GM23248 (cell line): Measurements from ENCODE around the gene CLDN8. TPM values are rescaled to one million over a fixed set of nuclear protein-coding genes. Genes with fewer than 3 reads are reported as not detected.
A peak's percentile ranks its signal among the peaks of the same experiment; 100 is the strongest.

ENCODE experiments used
- DNase-seq: peaks from one replicate; pipeline ENCODE4 v3.0.0-alpha.2; 2015
- H2AFZ ChIP-seq: fragments of 200-600 bp; sonication (generic); 2 replicates; pipeline ENCODE4 v1.6.1; 2016; ENCODE audit warnings: antibody characterized with exemption
- H3F3A ChIP-seq: fragments of 200-600 bp; sonication (generic); 2 replicates; pipeline ENCODE4 v1.6.1; 2016; ENCODE audit warnings: mild to moderate bottlenecking, antibody characterized with exemption, mixed run types; ENCODE audit not compliant: insufficient read depth
- H3K27ac ChIP-seq: fragments of 200-600 bp; sonication (generic); 2 replicates; pipeline ENCODE4 v1.5.1; 2016; ENCODE audit warnings: mild to moderate bottlenecking
- H3K27me3 ChIP-seq: fragments of 200-600 bp; sonication (generic); replicated peaks from 2 replicates; pipeline ENCODE4 v1.6.1; 2016; ENCODE audit warnings: mild to moderate bottlenecking; ENCODE audit not compliant: insufficient read depth
- H3K36me3 ChIP-seq: fragments of 200-600 bp; sonication (generic); 2 replicates; pipeline ENCODE4 v1.6.1; 2016; ENCODE audit warnings: low read depth, mild to moderate bottlenecking
- H3K4me1 ChIP-seq: fragments of 200-600 bp; sonication (generic); 2 replicates; pipeline ENCODE4 v1.6.1; 2016; ENCODE audit warnings: mild to moderate bottlenecking; ENCODE audit not compliant: insufficient read depth
- H3K4me2 ChIP-seq: fragments of 200-600 bp; sonication (generic); one replicate; pipeline ENCODE4 v1.6.1; 2016; ENCODE audit warnings: mild to moderate bottlenecking; ENCODE audit not compliant: unreplicated experiment
- H3K4me3 ChIP-seq: fragments of 200-600 bp; sonication (generic); 2 replicates; pipeline ENCODE4 v1.5.1; 2016; ENCODE audit warnings: mild to moderate bottlenecking
- H3K79me2 ChIP-seq: fragments of 200-600 bp; sonication (generic); 2 replicates; pipeline ENCODE4 v1.6.1; 2016; ENCODE audit warnings: mild to moderate bottlenecking; ENCODE audit not compliant: insufficient read depth
- H3K9ac ChIP-seq: fragments of 200-600 bp; sonication (generic); 2 replicates; pipeline ENCODE4 v1.6.1; 2016; ENCODE audit warnings: mild to moderate bottlenecking
- H3K9me2 ChIP-seq: fragments of 200-600 bp; sonication (generic); 2 replicates; pipeline ENCODE4 v1.6.1; 2016; ENCODE audit warnings: mixed run types, mild to moderate bottlenecking, moderate library complexity; ENCODE audit not compliant: insufficient read depth
- H3K9me3 ChIP-seq: fragments of 200-600 bp; sonication (generic); one replicate; pipeline ENCODE4 v1.6.1; 2017; ENCODE audit warnings: low read depth
- H4K20me1 ChIP-seq: fragments of 200-600 bp; sonication (generic); 2 replicates; pipeline ENCODE4 v1.6.0; 2016; ENCODE audit not compliant: insufficient read depth
- EZH2 ChIP-seq: fragments of 200-600 bp; sonication (generic); IDR thresholded peaks from 2 replicates; pipeline ENCODE4 v1.6.1; 2018; ENCODE audit warnings: antibody characterized with exemption, mild to moderate bottlenecking; ENCODE audit not compliant: insufficient read depth, poor library complexity, severe bottlenecking
- EZH2phosphoT487 ChIP-seq: fragments of 200-600 bp; sonication (generic); IDR thresholded peaks from 2 replicates; pipeline ENCODE4 v1.6.1; 2018; ENCODE audit warnings: antibody characterized with exemption, moderate library complexity, mild to moderate bottlenecking, low read depth; ENCODE audit not compliant: insufficient read depth
- WGBS, 2 experiments: methylation state at CpG; one replicate each; pipeline ENCODE4 v1.1.6; 2015 to 2017; ENCODE audit warnings: low lambda C conversion rate in 2 of 2, low coverage in 1 of 2; ENCODE audit errors: missing lambda C conversion rate in 2 of 2; 5-methylcytosine and 5-hydroxymethylcytosine counted together
- in situ Hi-C: fragments of 300-500 bp; cut with MboI; formaldehyde crosslinking; loops from 2 replicates; pipeline ENCODE4 v1.15.0; 2020
- polyA plus RNA-seq: library from polyadenylated mRNA; unstranded; fragments of >200 nt; fragmentation: Nextera tagmentation; extraction: Ambion mirVana; gene quantifications from 2 replicates; pipeline ENCODE4 v1.2.1, GENCODE V29; 2016
- total RNA-seq: library from RNA; depleted of rRNA; stranded (reverse); fragments of >200 nt; shearing (Covaris generic); gene quantifications from 2 replicates; pipeline ENCODE4 v1.2.3, GENCODE V29; 2014

The CLDN8 gene
- total and polyA plus RNA-seq, 2 experiments from 2014 or later, result not detected

GRCh38 chr21:30223596-30223995, 7.7 kb upstream of the CLDN8 start:
- Histone ChIP-seq H4K20me1 (no peaks in the 10 kb centered on the region), H3K79me2 (no peaks in the 10 kb centered on the region), H3K9ac (no peak overlapping the region), H3K4me3 (no peak overlapping the region), H2AFZ (no peak overlapping the region), H3K4me1 (peaks cover 13% of the 10 kb centered on the region), H3K9me3 (no peaks in the 10 kb centered on the region), H3K27me3 (no peaks in the 10 kb centered on the region), H3F3A (peaks cover 13% of the 10 kb centered on the region), H3K36me3 (no peaks in the 10 kb centered on the region), H3K9me2 (no peaks in the 10 kb centered on the region), H3K4me2 (no peak overlapping the region), H3K27ac (no peak overlapping the region)
- DNase-seq, result no peak
- in situ Hi-C loops, result no loop called here
- TF ChIP-seq EZH2phosphoT487 (no peak), EZH2 (no peak)
- 72 to 75% methylated on average over 2 of the region's 2 CpGs for WGBS, 2 experiments

GRCh38 chr21:30222724-30223123, 6.8 kb upstream of the CLDN8 start:
- no peaks in the 10 kb centered on the region for H3K27me3 ChIP-seq
- no peak overlapping the region for H3K4me2 ChIP-seq
- no peaks in the 10 kb centered on the region for H4K20me1 ChIP-seq
- H3K36me3 ChIP-seq, result no peaks in the 10 kb centered on the region
- no peak overlapping the region for H3K4me3 ChIP-seq
- no peaks in the 10 kb centered on the region for H3K79me2 ChIP-seq
- H3K4me1 ChIP-seq, result peaks cover 7% of the 10 kb centered on the region
- no peak overlapping the region for H3K9ac ChIP-seq
- in situ Hi-C loops, result no loop called here
- TF ChIP-seq EZH2 (no peak), EZH2phosphoT487 (no peak)
- peaks cover 5% of the 10 kb centered on the region; the same call in 1 of the 2 replicates for H3F3A ChIP-seq
- H3K27ac ChIP-seq, result no peak overlapping the region
- no peak for DNase-seq
- H3K9me2 ChIP-seq, result no peaks in the 10 kb centered on the region
- H2AFZ ChIP-seq, result no peak overlapping the region
- no peaks in the 10 kb centered on the region for H3K9me3 ChIP-seq

GRCh38 chr21:30211071-30211470, 4.8 kb downstream of the CLDN8 start:
- no peaks in the 10 kb centered on the region for H3K9me3 ChIP-seq
- no peaks in the 10 kb centered on the region for H3F3A ChIP-seq

GRCh38 chr21:30209601-30210000, 6.3 kb downstream of the CLDN8 start:
- Histone ChIP-seq H3K79me2 (no peaks in the 10 kb centered on the region), H3K4me1 (0 out of 2 replicates have a peak, but pooled peaks cover 10% of the 10 kb centered on the region), H3K4me3 (no peak overlapping the region), H3K27ac (no peak overlapping the region), H3K9me2 (no peaks in the 10 kb centered on the region), H3K9me3 (no peaks in the 10 kb centered on the region), H3K4me2 (no peak overlapping the region), H4K20me1 (no peaks in the 10 kb centered on the region), H3K27me3 (no peaks in the 10 kb centered on the region), H2AFZ (no peak overlapping the region), H3F3A (no peaks in the 10 kb centered on the region), H3K36me3 (no peaks in the 10 kb centered on the region), H3K9ac (no peak overlapping the region)
- in situ Hi-C loops, result no loop called here
- no peak for DNase-seq
- WGBS, 2 experiments, result 65 to 66% methylated on average over 5 of the region's 5 CpGs
- TF ChIP-seq EZH2 (no peak), EZH2phosphoT487 (no peak)

More at GRCh38 chr21:30211071-30211470, 4.8 kb downstream of the CLDN8 start:
- Histone ChIP-seq H3K9me2 (no peaks in the 10 kb centered on the region), H3K4me2 (no peak overlapping the region), H4K20me1 (no peaks in the 10 kb centered on the region), H3K4me1 (0 out of 2 replicates have a peak, but pooled peaks cover 10% of the 10 kb centered on the region), H3K4me3 (no peak overlapping the region), H3K36me3 (no peaks in the 10 kb centered on the region), H3K27me3 (no peaks in the 10 kb centered on the region), H3K79me2 (no peaks in the 10 kb centered on the region), H3K27ac (no peak overlapping the region), H3K9ac (no peak overlapping the region), H2AFZ (no peak overlapping the region)
- in situ Hi-C loops, result no loop called here
- WGBS, 2 experiments, result 26% methylated on average over 1 of the region's 1 CpG
- TF ChIP-seq EZH2phosphoT487 (no peak), EZH2 (no peak)
- DNase-seq, result no peak

- H3K9ac ChIP-seq, result peak overlapping the region; percentile 45
Measured at GRCh38 chr21:30207252-30207579, 8.7 kb downstream of the CLDN8 start.

More at GRCh38 chr21:30207252-30207579, 8.7 kb downstream of the CLDN8 start:
- Histone ChIP-seq H3K9me3 (no peaks in the 10 kb centered on the region), H3K27me3 (no peaks in the 10 kb centered on the region), H3K79me2 (no peaks in the 10 kb centered on the region), H3K36me3 (no peaks in the 10 kb centered on the region), H2AFZ (peak overlapping the region; percentile 81), H3F3A (no peaks in the 10 kb centered on the region), H3K9me2 (no peaks in the 10 kb centered on the region), H3K4me1 (0 out of 2 replicates have a peak, but pooled peaks cover 10% of the 10 kb centered on the region), H4K20me1 (no peaks in the 10 kb centered on the region), H3K4me3 (0 out of 2 replicates have a peak overlapping the region, but pooled peaks have one; percentile 7), H3K27ac (peak overlapping the region; percentile 72), H3K4me2 (peak overlapping the region; percentile 18)
- DNase-seq, result no peak
- no peak for TF ChIP-seq EZH2phosphoT487
- TF ChIP-seq EZH2, result no peak
- in situ Hi-C loops, result no loop called here
- WGBS, 2 experiments, result 10 to 11% methylated on average over 1 of the region's 1 CpG
